GM06990 (cell line): ENCODE results near the gene DCDC2C.

ENCODE experiments used
- DNase-seq: peaks from one replicate; pipeline ENCODE4 v3.0.0-alpha.2; 2011; ENCODE audit not compliant: insufficient read length; ENCODE audit errors: extremely low read depth
- H3K27me3 ChIP-seq: replicated peaks from 2 replicates; pipeline ENCODE4 v1.6.0; 2011; ENCODE audit warnings: low read length; ENCODE audit not compliant: control insufficient read depth, insufficient read depth
- H3K36me3 ChIP-seq: 2 replicates; pipeline ENCODE4 v1.5.1; 2011; ENCODE audit warnings: low read length; ENCODE audit not compliant: control insufficient read depth, insufficient read depth
- H3K4me3 ChIP-seq: replicated peaks from 2 replicates; pipeline ENCODE4 v1.5.1; 2011; ENCODE audit warnings: low read depth, mild to moderate bottlenecking, control low read depth, low read length
- TF ChIP-seq, protein P1 (sequence below): IDR thresholded peaks from 2 replicates; pipeline ENCODE4 v1.5.1; 2011; ENCODE audit warnings: low read length, control low read depth, mild to moderate bottlenecking, inconsistent platforms; ENCODE audit not compliant: insufficient read depth, poor library complexity, severe bottlenecking

The DCDC2C gene

DNA sequence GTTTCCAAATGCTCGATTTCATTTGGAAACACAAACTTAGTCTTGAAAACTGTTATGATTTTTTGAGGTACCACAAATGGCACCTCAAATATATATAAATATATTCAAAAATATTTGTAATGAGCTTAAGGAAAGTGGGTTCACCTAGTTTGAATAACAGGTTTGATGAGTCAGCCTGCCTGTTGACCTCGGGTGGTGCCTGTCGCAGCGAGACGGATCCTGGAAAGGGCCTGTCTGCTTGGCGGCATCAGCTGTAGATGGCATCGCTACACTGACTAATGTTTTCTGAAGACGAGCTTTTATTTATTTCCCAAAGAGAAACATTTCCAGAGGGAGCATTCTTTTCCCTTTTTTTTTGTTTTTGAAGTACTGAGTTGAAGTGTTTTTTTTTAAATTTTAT, 38.5 kb upstream of the DCDC2C start:
- H3K4me3 ChIP-seq: no peak overlapping the region
- TF ChIP-seq, protein P1, sequence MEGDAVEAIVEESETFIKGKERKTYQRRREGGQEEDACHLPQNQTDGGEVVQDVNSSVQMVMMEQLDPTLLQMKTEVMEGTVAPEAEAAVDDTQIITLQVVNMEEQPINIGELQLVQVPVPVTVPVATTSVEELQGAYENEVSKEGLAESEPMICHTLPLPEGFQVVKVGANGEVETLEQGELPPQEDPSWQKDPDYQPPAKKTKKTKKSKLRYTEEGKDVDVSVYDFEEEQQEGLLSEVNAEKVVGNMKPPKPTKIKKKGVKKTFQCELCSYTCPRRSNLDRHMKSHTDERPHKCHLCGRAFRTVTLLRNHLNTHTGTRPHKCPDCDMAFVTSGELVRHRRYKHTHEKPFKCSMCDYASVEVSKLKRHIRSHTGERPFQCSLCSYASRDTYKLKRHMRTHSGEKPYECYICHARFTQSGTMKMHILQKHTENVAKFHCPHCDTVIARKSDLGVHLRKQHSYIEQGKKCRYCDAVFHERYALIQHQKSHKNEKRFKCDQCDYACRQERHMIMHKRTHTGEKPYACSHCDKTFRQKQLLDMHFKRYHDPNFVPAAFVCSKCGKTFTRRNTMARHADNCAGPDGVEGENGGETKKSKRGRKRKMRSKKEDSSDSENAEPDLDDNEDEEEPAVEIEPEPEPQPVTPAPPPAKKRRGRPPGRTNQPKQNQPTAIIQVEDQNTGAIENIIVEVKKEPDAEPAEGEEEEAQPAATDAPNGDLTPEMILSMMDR: no peak
- DNase-seq: no peak
- H3K36me3 ChIP-seq: no peaks in the 10 kb centered on the region
- H3K27me3 ChIP-seq: no peaks in the 10 kb centered on the region

DNA sequence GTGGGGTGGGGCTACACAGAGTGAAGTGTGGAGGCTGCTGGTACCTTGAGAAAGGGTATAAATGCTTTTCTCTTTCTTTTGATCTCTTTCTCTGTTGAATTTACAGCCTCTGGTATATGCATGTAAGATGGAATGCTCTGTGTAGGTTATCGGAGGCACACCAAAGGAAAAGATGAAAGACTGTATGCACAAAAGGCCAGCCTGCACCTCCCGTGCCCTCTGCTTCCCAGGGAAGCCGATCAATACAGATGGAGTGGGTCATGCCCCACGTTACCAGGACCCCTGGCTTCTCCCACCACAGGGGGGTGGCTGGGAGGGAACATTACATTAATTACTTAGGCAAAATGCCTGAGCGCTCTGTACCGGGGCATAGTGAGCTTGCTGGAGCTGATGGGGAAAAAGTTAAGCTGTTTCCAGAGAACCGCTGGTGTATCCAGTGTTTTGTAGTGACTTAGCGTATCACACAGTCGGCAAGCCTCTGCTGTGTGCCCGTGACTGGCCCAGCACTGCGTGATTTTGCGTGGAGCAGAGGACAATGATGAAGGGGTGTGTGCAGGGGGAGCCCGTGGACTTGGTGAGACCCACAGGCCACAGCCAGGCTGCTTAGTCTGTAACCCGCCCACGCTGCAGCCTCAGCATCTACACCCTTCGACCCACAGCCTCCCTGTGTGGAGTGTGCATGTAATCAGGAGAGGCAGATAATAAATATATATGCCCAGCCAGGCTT, 37.3 kb upstream of the DCDC2C start:
- Histone ChIP-seq H3K4me3 (no peak overlapping the region), H3K27me3 (no peaks in the 10 kb centered on the region)
- TF ChIP-seq, protein P1: no peak

DNA sequence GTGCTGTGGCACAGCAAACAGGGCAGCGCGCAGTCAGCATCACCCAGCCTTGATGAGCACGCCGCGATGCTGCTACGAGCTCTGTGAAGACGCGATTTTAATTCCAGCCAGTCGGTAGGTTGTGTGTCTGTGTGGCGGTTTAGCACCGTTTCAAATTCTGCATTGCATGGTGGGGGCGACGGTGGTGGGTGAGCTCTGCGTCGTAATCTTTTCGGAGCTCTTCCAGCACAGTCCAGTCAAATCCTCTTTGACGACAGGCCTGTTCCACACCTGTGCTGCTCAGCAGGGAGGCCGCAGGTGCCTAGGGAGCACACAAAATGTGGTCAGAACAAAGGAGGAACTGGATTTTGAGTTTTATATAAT, 36.8 kb upstream of the DCDC2C start:
- Histone ChIP-seq H3K4me3 (no peak overlapping the region), H3K27me3 (no peaks in the 10 kb centered on the region), H3K36me3 (no peaks in the 10 kb centered on the region)
- DNase-seq: no peak
- TF ChIP-seq, protein P1: no peak

More for the DNA sequence above, 37.3 kb upstream of the DCDC2C start:
- no peaks in the 10 kb centered on the region for H3K36me3 ChIP-seq
- no peak for DNase-seq

DNA sequence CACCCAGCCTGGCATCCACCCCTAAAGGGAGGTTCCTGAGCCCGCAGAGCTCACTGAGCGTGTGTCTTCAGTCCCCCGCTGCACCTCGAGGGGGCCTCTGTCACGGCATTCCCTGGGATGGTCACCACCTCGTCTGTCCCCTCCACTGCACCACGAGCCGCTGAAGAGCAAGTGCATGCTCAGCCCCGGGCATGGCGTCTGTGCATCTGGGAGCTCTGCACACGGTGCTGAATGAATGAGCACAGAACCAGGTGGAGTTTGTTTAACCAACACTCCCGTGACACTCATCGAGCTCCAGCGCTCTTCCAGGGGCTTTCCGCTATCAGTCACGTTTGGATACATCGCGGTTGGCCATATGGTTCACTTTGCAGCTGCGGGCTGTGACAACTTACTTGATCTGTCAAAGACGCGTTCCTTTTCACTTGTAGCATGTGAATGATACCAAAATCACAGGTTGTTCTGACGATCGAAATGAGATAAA, 36.2 kb upstream of the DCDC2C start:
- H3K36me3 ChIP-seq: no peaks in the 10 kb centered on the region
- TF ChIP-seq, protein P1: no peak
- H3K27me3 ChIP-seq: no peaks in the 10 kb centered on the region
- DNase-seq: no peak
- H3K4me3 ChIP-seq: no peak overlapping the region

DNA sequence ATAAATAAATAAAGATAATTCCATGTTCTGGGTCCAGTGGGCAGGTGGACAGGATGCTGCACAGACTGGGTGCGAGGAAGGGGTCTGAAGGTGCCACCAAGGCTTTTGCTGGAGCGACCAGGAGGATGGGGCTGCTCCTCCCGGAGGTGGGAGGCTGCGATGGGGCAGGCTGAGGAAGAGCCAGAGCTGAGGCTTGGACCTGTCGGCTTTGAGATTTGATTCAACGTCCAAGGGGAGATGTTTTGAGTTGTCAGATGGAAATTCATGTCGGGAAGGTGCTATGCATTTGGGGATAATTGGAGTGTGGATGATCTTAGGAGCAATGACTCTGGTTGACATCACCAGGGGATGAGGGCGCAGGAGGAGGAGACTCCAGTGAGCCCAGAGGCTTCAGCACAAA, 33.7 kb upstream of the DCDC2C start:
- TF ChIP-seq, protein P1: no peak
- no peak for DNase-seq
- Histone ChIP-seq H3K27me3 (no peaks in the 10 kb centered on the region), H3K4me3 (no peak overlapping the region), H3K36me3 (no peaks in the 10 kb centered on the region)
